Ovary (tissue), 3 donors: ENCODE measurements around the gene TOPBP1.

ENCODE experiments used
- POLR2A ChIP-seq: fragments of 450-650 bp; IDR thresholded peaks from one replicate; pipeline ENCODE4 v1.6.1; 2017; ENCODE audit warnings: antibody characterized with exemption, mild to moderate bottlenecking, moderate library complexity
- TF ChIP-seq, protein P1 (sequence below), 3 donors: fragments of 450-650 bp in 2 of 3; fragments of 200-600 bp in 1 of 3; IDR thresholded peaks; one replicate each; pipeline versions ENCODE4 v1.5.1 to v1.8.0; 2016 to 2022; ENCODE audit warnings: antibody characterized with exemption in 3 of 3, mild to moderate bottlenecking in 1 of 3
- donor health status: DM: no; HTN: no; CAD: no.

- peak; percentile 52 for TF ChIP-seq POLR2A
- TF ChIP-seq, protein P1, sequence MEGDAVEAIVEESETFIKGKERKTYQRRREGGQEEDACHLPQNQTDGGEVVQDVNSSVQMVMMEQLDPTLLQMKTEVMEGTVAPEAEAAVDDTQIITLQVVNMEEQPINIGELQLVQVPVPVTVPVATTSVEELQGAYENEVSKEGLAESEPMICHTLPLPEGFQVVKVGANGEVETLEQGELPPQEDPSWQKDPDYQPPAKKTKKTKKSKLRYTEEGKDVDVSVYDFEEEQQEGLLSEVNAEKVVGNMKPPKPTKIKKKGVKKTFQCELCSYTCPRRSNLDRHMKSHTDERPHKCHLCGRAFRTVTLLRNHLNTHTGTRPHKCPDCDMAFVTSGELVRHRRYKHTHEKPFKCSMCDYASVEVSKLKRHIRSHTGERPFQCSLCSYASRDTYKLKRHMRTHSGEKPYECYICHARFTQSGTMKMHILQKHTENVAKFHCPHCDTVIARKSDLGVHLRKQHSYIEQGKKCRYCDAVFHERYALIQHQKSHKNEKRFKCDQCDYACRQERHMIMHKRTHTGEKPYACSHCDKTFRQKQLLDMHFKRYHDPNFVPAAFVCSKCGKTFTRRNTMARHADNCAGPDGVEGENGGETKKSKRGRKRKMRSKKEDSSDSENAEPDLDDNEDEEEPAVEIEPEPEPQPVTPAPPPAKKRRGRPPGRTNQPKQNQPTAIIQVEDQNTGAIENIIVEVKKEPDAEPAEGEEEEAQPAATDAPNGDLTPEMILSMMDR (IDR thresholded peaks at IDR 0.05): peak in 2 of 3 donors; percentile 10 to 15
Measured at GRCh38 chr3:133574260-133574881, 87.4 kb downstream of the TOPBP1 start.
